Measurements from ENCODE around the gene KDM4B.

KDM4B gene

DNA sequence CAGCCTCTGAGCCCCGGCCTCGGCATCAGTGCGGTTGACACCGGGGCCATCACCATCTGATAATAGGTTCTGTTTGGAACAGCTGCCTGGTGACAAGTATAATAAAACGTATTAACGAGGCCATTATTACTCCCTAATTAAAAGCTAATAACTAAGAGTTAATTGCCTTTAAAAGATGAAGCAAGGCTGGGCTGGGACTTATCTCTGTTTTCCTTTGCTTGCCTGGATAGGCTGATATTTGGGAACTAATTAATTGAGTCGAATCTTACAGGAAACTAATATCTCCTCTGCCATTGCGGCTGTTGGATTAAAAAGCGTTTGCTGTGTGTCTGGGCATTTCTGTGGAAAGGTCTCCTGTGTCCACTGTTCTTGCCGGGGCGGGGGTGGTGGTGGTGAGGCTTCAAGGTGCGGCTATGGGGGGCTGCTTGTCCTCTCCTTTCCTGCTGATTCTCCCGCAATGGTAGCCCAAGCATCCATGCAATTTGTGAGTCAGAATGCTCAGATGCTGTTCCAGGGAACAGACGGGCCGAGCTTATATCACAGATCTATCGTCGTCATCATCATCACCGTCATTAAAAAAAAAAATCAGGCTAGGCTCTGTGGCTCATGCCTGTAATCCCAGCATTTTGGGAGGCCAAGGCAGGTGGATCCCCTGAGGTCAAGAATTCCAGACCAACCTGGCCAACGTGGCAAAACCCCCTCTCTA, 209.0 kb downstream of the KDM4B start:
- TF ChIP-seq, protein P1, sequence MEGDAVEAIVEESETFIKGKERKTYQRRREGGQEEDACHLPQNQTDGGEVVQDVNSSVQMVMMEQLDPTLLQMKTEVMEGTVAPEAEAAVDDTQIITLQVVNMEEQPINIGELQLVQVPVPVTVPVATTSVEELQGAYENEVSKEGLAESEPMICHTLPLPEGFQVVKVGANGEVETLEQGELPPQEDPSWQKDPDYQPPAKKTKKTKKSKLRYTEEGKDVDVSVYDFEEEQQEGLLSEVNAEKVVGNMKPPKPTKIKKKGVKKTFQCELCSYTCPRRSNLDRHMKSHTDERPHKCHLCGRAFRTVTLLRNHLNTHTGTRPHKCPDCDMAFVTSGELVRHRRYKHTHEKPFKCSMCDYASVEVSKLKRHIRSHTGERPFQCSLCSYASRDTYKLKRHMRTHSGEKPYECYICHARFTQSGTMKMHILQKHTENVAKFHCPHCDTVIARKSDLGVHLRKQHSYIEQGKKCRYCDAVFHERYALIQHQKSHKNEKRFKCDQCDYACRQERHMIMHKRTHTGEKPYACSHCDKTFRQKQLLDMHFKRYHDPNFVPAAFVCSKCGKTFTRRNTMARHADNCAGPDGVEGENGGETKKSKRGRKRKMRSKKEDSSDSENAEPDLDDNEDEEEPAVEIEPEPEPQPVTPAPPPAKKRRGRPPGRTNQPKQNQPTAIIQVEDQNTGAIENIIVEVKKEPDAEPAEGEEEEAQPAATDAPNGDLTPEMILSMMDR (IDR thresholded peaks at IDR 0.05; ENCODE audit: low read depth, low read length) = no peak
- DNase-seq (ENCODE audit: low read depth in 2 of 2) = no peak
- H3K4me3 ChIP-seq (replicated peaks in 1 of 2; ENCODE audit: low read depth in 2 of 2, low read length in 2 of 2) = no peak overlapping the region

DNA sequence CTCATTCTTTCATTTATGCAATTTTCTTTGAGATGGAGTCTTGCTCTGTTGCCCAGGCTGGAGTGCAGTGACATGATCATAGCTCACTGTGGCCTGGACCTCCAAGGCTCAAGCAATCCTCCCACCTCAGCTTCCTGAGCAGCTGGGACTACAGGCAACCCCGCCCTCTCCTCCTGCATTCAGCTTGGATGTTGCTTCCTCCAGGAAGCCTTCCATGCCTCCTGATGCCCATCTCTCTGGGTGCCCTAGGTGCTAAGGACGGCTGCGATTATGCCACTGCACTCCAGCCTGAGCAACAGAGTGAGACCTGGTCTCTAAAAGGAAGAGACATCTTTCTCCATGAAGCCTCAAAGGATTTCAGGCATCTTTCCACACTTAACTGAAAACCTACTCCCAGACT, 209.9 kb downstream of the KDM4B start:
- DNase-seq (ENCODE audit: low read depth in 2 of 2) = no peak
- TF ChIP-seq, protein P1 (IDR thresholded peaks at IDR 0.05; ENCODE audit: low read depth, low read length) = no peak
- no peak overlapping the region for H3K4me3 ChIP-seq (replicated peaks in 1 of 2; ENCODE audit: low read depth in 2 of 2, low read length in 2 of 2)

DNA sequence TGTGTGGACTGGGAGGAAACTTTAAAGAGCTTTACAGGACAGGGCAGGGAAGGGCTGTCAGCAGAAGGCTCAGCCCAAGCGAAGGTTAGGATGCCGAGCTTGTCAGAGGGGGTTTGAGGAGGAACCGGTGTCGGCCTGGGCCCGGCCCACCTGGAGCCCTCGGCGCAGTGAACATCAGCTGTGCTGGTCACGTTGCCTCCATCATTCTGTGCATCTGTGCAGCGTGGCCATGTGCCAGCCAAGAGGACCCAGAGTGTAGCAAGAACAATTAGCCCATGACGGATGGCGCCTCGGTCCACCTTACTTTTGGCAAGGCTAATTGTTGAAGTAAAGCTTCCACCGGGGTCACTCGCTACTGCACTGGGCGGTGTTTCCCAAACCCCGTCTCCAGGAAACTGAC, 210.3 kb downstream of the KDM4B start:
- no peak for DNase-seq (ENCODE audit: low read depth in 2 of 2)
- TF ChIP-seq, protein P1 (IDR thresholded peaks at IDR 0.05; ENCODE audit: low read depth, low read length) = no peak
- no peak overlapping the region for H3K4me3 ChIP-seq (replicated peaks in 1 of 2; ENCODE audit: low read depth in 2 of 2, low read length in 2 of 2)

DNA sequence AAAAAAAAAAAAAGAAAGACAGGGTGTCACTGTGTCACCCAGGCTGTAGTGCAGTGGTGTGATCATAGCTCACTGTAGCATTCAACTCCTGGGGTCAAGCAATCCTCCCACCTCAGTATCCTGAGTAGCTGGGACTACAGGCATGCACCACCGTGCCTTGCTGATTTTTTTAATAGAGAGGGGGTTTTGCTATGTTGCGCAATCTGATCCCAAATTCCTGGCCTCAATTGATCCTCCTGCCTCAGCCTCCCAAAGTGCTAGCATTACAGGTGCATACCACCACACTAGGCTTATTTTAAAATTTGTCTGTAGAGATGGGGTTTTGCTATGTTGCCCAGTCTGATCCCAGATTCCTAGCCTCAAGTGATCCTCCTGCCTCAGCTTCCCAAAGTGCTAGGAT, 212.4 kb downstream of the KDM4B start:
- no peak for DNase-seq (ENCODE audit: low read depth in 2 of 2)
- no peak overlapping the region for H3K4me3 ChIP-seq (replicated peaks in 1 of 2; ENCODE audit: low read depth in 2 of 2, low read length in 2 of 2)
- TF ChIP-seq, protein P1 (IDR thresholded peaks at IDR 0.05; ENCODE audit: low read depth, low read length) = no peak

DNA sequence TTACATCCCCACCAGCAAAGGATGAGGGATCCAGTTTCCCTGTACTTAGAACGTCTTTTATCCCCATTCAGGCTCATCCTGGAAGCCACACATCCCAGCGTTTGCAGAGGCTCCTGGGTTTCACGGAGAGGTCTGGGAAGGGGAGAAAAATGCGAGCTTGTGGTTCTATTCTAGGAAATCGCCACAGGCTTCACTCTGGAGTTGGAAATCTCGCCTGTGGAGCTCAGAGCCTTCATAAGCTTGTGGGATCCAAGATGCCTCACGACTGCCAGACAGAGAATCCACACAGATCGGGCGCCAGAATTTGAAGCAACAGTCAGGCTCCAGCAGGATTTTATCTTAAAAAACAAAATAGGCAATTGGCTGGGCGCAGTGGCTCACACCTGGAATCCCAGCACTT, 213.8 kb downstream of the KDM4B start:
- TF ChIP-seq, protein P1 (IDR thresholded peaks at IDR 0.05; ENCODE audit: low read depth, low read length) = no peak
- DNase-seq (ENCODE audit: low read depth in 2 of 2) = no peak
- no peak overlapping the region for H3K4me3 ChIP-seq (replicated peaks in 1 of 2; ENCODE audit: low read depth in 2 of 2, low read length in 2 of 2)

DNA sequence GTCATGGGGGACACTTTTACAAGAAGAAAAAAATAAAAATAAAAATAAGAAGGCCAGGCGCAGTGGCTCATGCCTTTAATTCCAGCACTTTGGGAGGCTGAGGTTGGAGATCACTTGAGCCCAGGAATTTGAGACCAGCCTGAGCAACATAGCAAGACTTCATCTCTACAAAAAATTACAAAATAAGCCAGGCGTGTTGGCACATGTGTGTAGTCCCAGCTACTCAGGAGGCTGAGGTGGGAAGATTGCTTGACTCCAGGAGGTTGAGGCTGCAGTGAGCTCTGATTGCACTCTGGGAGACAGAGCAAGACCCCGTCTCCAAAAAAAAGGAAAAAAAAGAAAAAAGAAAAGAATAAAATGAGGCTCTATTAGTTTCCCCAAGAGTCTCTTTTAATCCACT, 214.7 kb downstream of the KDM4B start:
- no peak overlapping the region for H3K4me3 ChIP-seq (replicated peaks in 1 of 2; ENCODE audit: low read depth in 2 of 2, low read length in 2 of 2)
- TF ChIP-seq, protein P1 (IDR thresholded peaks at IDR 0.05; ENCODE audit: low read depth, low read length) = no peak
- no peak for DNase-seq (ENCODE audit: low read depth in 2 of 2)

DNA sequence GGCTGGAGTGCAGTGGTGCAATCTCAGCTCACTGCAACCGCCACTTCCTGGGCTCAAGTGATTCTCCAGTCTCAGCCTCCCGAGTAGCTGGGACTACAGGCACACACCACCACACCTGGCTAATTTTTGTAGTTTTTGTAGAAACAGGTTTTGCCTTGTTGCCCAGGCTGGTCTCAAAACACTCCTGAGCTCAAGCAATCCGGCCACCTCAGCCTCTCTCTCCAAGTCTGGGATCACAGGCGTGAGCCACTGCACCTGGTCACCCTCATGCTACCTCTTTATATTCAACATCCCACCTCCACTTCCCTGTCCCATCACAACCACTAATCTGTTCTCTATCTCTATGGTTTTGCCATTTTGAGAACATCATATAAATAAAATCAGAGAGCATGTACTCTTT, 216.0 kb downstream of the KDM4B start:
- no peak for DNase-seq (ENCODE audit: low read depth in 2 of 2)
- H3K4me3 ChIP-seq (replicated peaks in 1 of 2; ENCODE audit: low read depth in 2 of 2, low read length in 2 of 2) = no peak overlapping the region
- TF ChIP-seq, protein P1 (IDR thresholded peaks at IDR 0.05; ENCODE audit: low read depth, low read length) = no peak

Measured in cardiac fibroblast (primary cell).